Measurements from ENCODE around the gene C2orf92.

C2orf92 gene

GRCh38 chr2:97750017-97750416 is 80.5 kb downstream of the C2orf92 start:
- no peak for DNase-seq

- no peak for DNase-seq
Observed at GRCh38 chr2:97751752-97752151, 82.2 kb downstream of the C2orf92 start.
